ENCODE measurements around the gene UFM1.

DNA sequence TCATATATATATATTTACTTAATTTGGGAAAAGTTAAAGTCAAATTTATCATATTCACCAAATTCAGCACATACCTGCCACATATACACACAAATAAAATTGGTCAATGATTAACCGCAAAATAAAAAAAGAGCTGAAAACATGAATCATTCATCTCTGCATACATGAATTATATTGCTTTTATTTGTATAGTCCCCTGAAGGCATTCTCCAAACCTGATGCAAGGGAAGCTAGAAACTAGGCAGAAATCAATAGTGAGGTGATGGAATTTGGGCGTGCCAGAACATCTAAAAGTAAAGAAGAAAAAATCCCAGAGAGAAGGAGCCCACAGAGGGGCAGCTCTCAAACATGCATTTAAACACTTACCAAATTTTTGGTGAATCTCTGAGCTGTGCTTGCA is 60.1 kb downstream of the UFM1 start:
- TF ChIP-seq, protein P1, sequence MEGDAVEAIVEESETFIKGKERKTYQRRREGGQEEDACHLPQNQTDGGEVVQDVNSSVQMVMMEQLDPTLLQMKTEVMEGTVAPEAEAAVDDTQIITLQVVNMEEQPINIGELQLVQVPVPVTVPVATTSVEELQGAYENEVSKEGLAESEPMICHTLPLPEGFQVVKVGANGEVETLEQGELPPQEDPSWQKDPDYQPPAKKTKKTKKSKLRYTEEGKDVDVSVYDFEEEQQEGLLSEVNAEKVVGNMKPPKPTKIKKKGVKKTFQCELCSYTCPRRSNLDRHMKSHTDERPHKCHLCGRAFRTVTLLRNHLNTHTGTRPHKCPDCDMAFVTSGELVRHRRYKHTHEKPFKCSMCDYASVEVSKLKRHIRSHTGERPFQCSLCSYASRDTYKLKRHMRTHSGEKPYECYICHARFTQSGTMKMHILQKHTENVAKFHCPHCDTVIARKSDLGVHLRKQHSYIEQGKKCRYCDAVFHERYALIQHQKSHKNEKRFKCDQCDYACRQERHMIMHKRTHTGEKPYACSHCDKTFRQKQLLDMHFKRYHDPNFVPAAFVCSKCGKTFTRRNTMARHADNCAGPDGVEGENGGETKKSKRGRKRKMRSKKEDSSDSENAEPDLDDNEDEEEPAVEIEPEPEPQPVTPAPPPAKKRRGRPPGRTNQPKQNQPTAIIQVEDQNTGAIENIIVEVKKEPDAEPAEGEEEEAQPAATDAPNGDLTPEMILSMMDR (IDR thresholded peaks at IDR 0.05) = no peak
- no peak for TF ChIP-seq POLR2A (IDR thresholded peaks at IDR 0.05)

Measured in esophagus squamous epithelium (tissue), 4 donors.